HCT116 (cell line): ENCODE measurements around the gene IFI16.

Source experiments
- ELF1 ChIP-seq: IDR thresholded peaks from 2 replicates; pipeline ENCODE4 v1.6.1; 2012; ENCODE audit warnings: low read depth, borderline replicate concordance
- EZH2 ChIP-seq: fragments of 200-600 bp; sonication (generic); IDR thresholded peaks from 2 replicates; pipeline ENCODE4 v1.6.1; 2017; ENCODE audit warnings: antibody characterized with exemption, mixed run types
- EZH2phosphoT487 ChIP-seq: fragments of 200-600 bp; IDR thresholded peaks from 2 replicates; pipeline ENCODE4 v1.6.1; 2018; ENCODE audit warnings: antibody characterized with exemption, borderline replicate concordance
- FOSL1 ChIP-seq: IDR thresholded peaks from 2 replicates; pipeline ENCODE4 v1.6.1; 2012; ENCODE audit warnings: low read depth
- JUND ChIP-seq: IDR thresholded peaks from 2 replicates; pipeline ENCODE4 v1.6.1; 2012
- POLR2A ChIP-seq: IDR thresholded peaks from 2 replicates; pipeline ENCODE4 v1.7.0; 2011; ENCODE audit warnings: borderline replicate concordance; ENCODE audit not compliant: insufficient read depth, insufficient read length; ENCODE audit errors: extremely low read depth
- POLR2AphosphoS5 ChIP-seq: IDR thresholded peaks from 2 replicates; pipeline ENCODE4 v1.6.1; 2011; ENCODE audit warnings: mild to moderate bottlenecking, low read depth, low read length, moderate library complexity
- RAD21 ChIP-seq: IDR thresholded peaks from 2 replicates; pipeline ENCODE4 v1.6.1; 2012; ENCODE audit warnings: low read depth, mild to moderate bottlenecking
- SP1 ChIP-seq: IDR thresholded peaks from 2 replicates; pipeline ENCODE4 v1.6.1; 2012; ENCODE audit warnings: low read depth
- ZNF274 ChIP-seq: fragments of 200-500 bp; sonication (Bioruptor generic); IDR thresholded peaks from 2 replicates; pipeline ENCODE4 v1.6.1; 2014; ENCODE audit warnings: mild to moderate bottlenecking, low read depth, low read length, inconsistent platforms
- TF ChIP-seq, protein P1 (sequence below), 3 experiments: fragments of 200-600 bp in 1 of 3; sonication (generic) in 1 of 3; IDR thresholded peaks in 2 of 3; conservative IDR thresholded peaks in 1 of 3; 2 replicates each; pipeline ENCODE4 v1.5.1; 2012 to 2017; ENCODE audit warnings: low read depth in 2 of 3, low read length in 2 of 3, antibody characterized with exemption in 1 of 3, borderline replicate concordance in 1 of 3, control low read depth in 1 of 3, mild to moderate bottlenecking in 1 of 3, mixed read lengths in 1 of 3, mixed run types in 1 of 3, moderate library complexity in 1 of 3; ENCODE audit not compliant: insufficient read depth in 1 of 3
- TF ChIP-seq, protein P2 (sequence below): IDR thresholded peaks from 2 replicates; pipeline ENCODE4 v1.6.1; 2012
- TF ChIP-seq, protein P3 (sequence below): IDR thresholded peaks from 2 replicates; pipeline ENCODE4 v1.6.1; 2011; ENCODE audit warnings: mild to moderate bottlenecking, low read length, moderate library complexity; ENCODE audit not compliant: insufficient replicate concordance; ENCODE audit errors: extremely low read depth
- TF ChIP-seq, protein P4 (sequence below): IDR thresholded peaks from 2 replicates; pipeline ENCODE4 v1.6.1; 2012

DNA sequence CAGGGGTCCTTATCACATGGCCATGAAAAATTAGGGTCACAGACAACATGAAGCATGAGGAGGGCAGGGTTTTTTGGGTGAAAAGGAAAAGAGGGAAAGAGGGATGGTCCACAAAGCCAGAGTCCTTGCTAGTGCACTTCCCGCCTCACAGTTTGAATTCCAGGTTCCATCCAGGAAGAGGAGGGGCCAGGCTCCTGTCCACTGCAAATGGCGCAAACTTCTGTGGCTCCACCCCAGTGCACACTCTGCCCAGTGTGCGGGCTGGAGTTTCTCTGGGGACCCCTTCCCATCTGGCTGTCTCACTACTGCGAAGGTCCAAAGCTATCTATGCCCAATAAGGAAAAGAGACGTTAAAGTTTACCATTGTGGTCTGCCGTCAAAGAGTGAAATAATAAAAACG is 49.0 kb downstream of the IFI16 start:
- TF ChIP-seq, protein P1, sequence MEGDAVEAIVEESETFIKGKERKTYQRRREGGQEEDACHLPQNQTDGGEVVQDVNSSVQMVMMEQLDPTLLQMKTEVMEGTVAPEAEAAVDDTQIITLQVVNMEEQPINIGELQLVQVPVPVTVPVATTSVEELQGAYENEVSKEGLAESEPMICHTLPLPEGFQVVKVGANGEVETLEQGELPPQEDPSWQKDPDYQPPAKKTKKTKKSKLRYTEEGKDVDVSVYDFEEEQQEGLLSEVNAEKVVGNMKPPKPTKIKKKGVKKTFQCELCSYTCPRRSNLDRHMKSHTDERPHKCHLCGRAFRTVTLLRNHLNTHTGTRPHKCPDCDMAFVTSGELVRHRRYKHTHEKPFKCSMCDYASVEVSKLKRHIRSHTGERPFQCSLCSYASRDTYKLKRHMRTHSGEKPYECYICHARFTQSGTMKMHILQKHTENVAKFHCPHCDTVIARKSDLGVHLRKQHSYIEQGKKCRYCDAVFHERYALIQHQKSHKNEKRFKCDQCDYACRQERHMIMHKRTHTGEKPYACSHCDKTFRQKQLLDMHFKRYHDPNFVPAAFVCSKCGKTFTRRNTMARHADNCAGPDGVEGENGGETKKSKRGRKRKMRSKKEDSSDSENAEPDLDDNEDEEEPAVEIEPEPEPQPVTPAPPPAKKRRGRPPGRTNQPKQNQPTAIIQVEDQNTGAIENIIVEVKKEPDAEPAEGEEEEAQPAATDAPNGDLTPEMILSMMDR (IDR thresholded peaks at IDR 0.05 in 2 of 3, conservative IDR thresholded peaks at IDR 0.05 in 1 of 3; ENCODE audit: borderline replicate concordance in 1 of 3, insufficient read depth in 1 of 3, low read depth in 2 of 3, low read length in 2 of 3), result no peak
- no peak for TF ChIP-seq POLR2A
- TF ChIP-seq RAD21, result no peak
- TF ChIP-seq FOSL1, result no peak
- no peak for TF ChIP-seq SP1
- TF ChIP-seq, protein P2, sequence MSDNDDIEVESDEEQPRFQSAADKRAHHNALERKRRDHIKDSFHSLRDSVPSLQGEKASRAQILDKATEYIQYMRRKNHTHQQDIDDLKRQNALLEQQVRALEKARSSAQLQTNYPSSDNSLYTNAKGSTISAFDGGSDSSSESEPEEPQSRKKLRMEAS, result no peak
- no peak for TF ChIP-seq EZH2
- TF ChIP-seq, protein P3, sequence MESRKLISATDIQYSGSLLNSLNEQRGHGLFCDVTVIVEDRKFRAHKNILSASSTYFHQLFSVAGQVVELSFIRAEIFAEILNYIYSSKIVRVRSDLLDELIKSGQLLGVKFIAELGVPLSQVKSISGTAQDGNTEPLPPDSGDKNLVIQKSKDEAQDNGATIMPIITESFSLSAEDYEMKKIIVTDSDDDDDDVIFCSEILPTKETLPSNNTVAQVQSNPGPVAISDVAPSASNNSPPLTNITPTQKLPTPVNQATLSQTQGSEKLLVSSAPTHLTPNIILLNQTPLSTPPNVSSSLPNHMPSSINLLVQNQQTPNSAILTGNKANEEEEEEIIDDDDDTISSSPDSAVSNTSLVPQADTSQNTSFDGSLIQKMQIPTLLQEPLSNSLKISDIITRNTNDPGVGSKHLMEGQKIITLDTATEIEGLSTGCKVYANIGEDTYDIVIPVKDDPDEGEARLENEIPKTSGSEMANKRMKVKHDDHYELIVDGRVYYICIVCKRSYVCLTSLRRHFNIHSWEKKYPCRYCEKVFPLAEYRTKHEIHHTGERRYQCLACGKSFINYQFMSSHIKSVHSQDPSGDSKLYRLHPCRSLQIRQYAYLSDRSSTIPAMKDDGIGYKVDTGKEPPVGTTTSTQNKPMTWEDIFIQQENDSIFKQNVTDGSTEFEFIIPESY, result no peak
- no peak for TF ChIP-seq JUND
- no peak for TF ChIP-seq POLR2AphosphoS5
- no peak for TF ChIP-seq EZH2phosphoT487
- TF ChIP-seq, protein P4, sequence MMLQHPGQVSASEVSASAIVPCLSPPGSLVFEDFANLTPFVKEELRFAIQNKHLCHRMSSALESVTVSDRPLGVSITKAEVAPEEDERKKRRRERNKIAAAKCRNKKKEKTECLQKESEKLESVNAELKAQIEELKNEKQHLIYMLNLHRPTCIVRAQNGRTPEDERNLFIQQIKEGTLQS, result no peak
- no peak for TF ChIP-seq ELF1
- TF ChIP-seq ZNF274, result no peak
